HCT116 (cell line): ENCODE results near the gene TNFSF12. TPM values are rescaled to one million over a fixed set of nuclear protein-coding genes. Genes with fewer than 3 reads are reported as not detected.

ENCODE experiments used
- ATAC-seq: fragments of 200-7000 bp; cut with Tn5 transposase; 2 replicates; pipeline ENCODE4 v1.9.1; 2020; ENCODE audit warnings: mild to moderate bottlenecking, moderate library complexity
- Bru-seq: library from RNA; stranded (reverse); fragments of 400-500 nt; gene quantifications from one replicate; lab custom pipeline; 2021; lab: Mats Ljungman, UMichigan
- BruChase-seq, 2 experiments: library from RNA; stranded (reverse); fragments of 400-500 nt; gene quantifications; one replicate each; lab custom pipeline; 2021; lab: Mats Ljungman, UMichigan
- BruUV-seq: library from RNA; stranded (reverse); fragments of 400-500 nt; replicated peaks from 2 replicates; lab custom pipeline; 2021; lab: Mats Ljungman, UMichigan
- CTCF ChIA-PET: fragments of 300-600 bp; sonication (Branson Sonifier 250); formaldehyde crosslinking; loops from one replicate; lab custom pipeline; 2021; ENCODE audit warnings: antibody characterized with exemption; lab: Charles Lee
- POLR2A ChIA-PET: fragments of 300-600, 350-600 bp; sonication (Branson Sonifier 250); formaldehyde crosslinking; loops from one replicate; lab custom pipeline; 2021; ENCODE audit warnings: antibody characterized with exemption; lab: Charles Lee
- RAD21 ChIA-PET, 2 experiments: fragments of 300-600 bp; sonication (Branson Sonifier 250); formaldehyde crosslinking; loops; one replicate each; lab custom pipeline; 2023; ENCODE audit warnings: low total read pairs in 2 of 2; ENCODE audit not compliant: uncharacterized antibody in 2 of 2, unreplicated experiment in 2 of 2, low non-redundant PET in 1 of 2; lab: Charles Lee
- DNase-seq: peaks from one replicate; pipeline ENCODE4 v3.0.0-alpha.2; 2010; ENCODE audit warnings: low read depth, low spot score
- H2AFZ ChIP-seq: fragments of 200-600 bp; shearing (Covaris generic), sonication (generic); 2 replicates; pipeline ENCODE4 v1.6.1; 2017; ENCODE audit warnings: low read depth, mixed run types, mixed read lengths, antibody characterized with exemption, low read length; ENCODE audit not compliant: poor library complexity, severe bottlenecking
- H3K27ac ChIP-seq: 2 replicates; pipeline ENCODE4 v1.5.1; 2012; ENCODE audit warnings: low read depth, low read length
- H3K27me3 ChIP-seq: fragments of 200-600 bp; sonication (generic); 2 replicates; pipeline ENCODE4 v1.6.1; 2016; ENCODE audit warnings: mixed run types, low read length, mixed read lengths; ENCODE audit not compliant: insufficient read depth
- H3K36me3 ChIP-seq, 2 experiments: fragments of 200-500 bp in 1 of 2; fragments of 200-600 bp in 1 of 2; sonication (Bioruptor generic) in 1 of 2; sonication (generic) in 1 of 2; 2 replicates each; pipeline versions ENCODE4 v1.5.1 to v1.6.1; 2014 to 2016; ENCODE audit warnings: low read length in 2 of 2, inconsistent platforms in 1 of 2, mixed read lengths in 1 of 2, mixed run types in 1 of 2; ENCODE audit not compliant: insufficient read depth in 2 of 2, control insufficient read depth in 1 of 2
- H3K4me1 ChIP-seq, 2 experiments: fragments of 200-600 bp in 1 of 2; sonication (generic) in 1 of 2; 2 replicates each; pipeline versions ENCODE4 v1.5.1 to v1.6.1; 2012 to 2017; ENCODE audit warnings: low read length in 2 of 2, inconsistent platforms in 1 of 2, mild to moderate bottlenecking in 1 of 2, mixed read lengths in 1 of 2, mixed run types in 1 of 2, moderate library complexity in 1 of 2; ENCODE audit not compliant: insufficient read depth in 2 of 2, control insufficient read depth in 1 of 2
- H3K4me2 ChIP-seq: fragments of 200-600 bp; sonication (generic); 2 replicates; pipeline ENCODE4 v1.6.1; 2017; ENCODE audit warnings: mixed run types, low read length, mixed read lengths
- H3K4me3 ChIP-seq, 2 experiments: fragments of 200-600 bp in 1 of 2; sonication (generic) in 1 of 2; replicated peaks in 1 of 2; 2 replicates each; pipeline ENCODE4 v1.5.1; 2011 to 2016; ENCODE audit warnings: low read length in 2 of 2, control low read depth in 1 of 2, low read depth in 1 of 2, mild to moderate bottlenecking in 1 of 2, mixed read lengths in 1 of 2, mixed run types in 1 of 2
- H3K79me2 ChIP-seq: fragments of 200-600 bp; sonication (generic); 2 replicates; pipeline ENCODE4 v1.6.1; 2017; ENCODE audit warnings: mild to moderate bottlenecking, mixed run types, low read length, moderate library complexity, mixed read lengths; ENCODE audit not compliant: insufficient read depth
- H3K9ac ChIP-seq: fragments of 200-600 bp; sonication (generic); 2 replicates; pipeline ENCODE4 v1.6.1; 2016; ENCODE audit warnings: low read length, mixed read lengths
- H3K9me2 ChIP-seq: fragments of 200-600 bp; sonication (generic), shearing (Covaris generic); 2 replicates; pipeline ENCODE4 v1.6.1; 2017; ENCODE audit warnings: mixed run types, mild to moderate bottlenecking, moderate library complexity; ENCODE audit not compliant: insufficient read depth
- H3K9me3 ChIP-seq, 2 experiments: fragments of 200-500 bp in 1 of 2; fragments of 200-600 bp in 1 of 2; sonication (Bioruptor generic) in 1 of 2; sonication (generic) in 1 of 2; 2 replicates each; pipeline ENCODE4 v1.6.1; 2014 to 2017; ENCODE audit warnings: low read length in 2 of 2, mixed read lengths in 2 of 2, inconsistent platforms in 1 of 2, low read depth in 1 of 2, mild to moderate bottlenecking in 1 of 2, mixed run types in 1 of 2, moderate library complexity in 1 of 2; ENCODE audit not compliant: control insufficient read depth in 1 of 2, insufficient read depth in 1 of 2
- H4K20me1 ChIP-seq: fragments of 200-600 bp; sonication (generic), shearing (Covaris generic); 2 replicates; pipeline ENCODE4 v1.6.1; 2017; ENCODE audit warnings: mixed run types, mild to moderate bottlenecking, moderate library complexity; ENCODE audit not compliant: insufficient read depth
- CTCF ChIP-seq, 3 experiments: fragments of 200-600 bp in 1 of 3; sonication (generic) in 1 of 3; IDR thresholded peaks in 2 of 3; conservative IDR thresholded peaks in 1 of 3; 2 replicates each; pipeline ENCODE4 v1.5.1; 2012 to 2017; ENCODE audit warnings: low read depth in 2 of 3, low read length in 2 of 3, antibody characterized with exemption in 1 of 3, borderline replicate concordance in 1 of 3, control low read depth in 1 of 3, mild to moderate bottlenecking in 1 of 3, mixed read lengths in 1 of 3, mixed run types in 1 of 3, moderate library complexity in 1 of 3; ENCODE audit not compliant: insufficient read depth in 1 of 3
- ELF1 ChIP-seq: IDR thresholded peaks from 2 replicates; pipeline ENCODE4 v1.6.1; 2012; ENCODE audit warnings: low read depth, borderline replicate concordance
- EZH2 ChIP-seq: fragments of 200-600 bp; sonication (generic); IDR thresholded peaks from 2 replicates; pipeline ENCODE4 v1.6.1; 2017; ENCODE audit warnings: antibody characterized with exemption, mixed run types
- MAX ChIP-seq: IDR thresholded peaks from 2 replicates; pipeline ENCODE4 v1.6.1; 2012
- POLR2AphosphoS5 ChIP-seq: IDR thresholded peaks from 2 replicates; pipeline ENCODE4 v1.6.1; 2011; ENCODE audit warnings: mild to moderate bottlenecking, low read depth, low read length, moderate library complexity
- RAD21 ChIP-seq: IDR thresholded peaks from 2 replicates; pipeline ENCODE4 v1.6.1; 2012; ENCODE audit warnings: low read depth, mild to moderate bottlenecking
- SIN3A ChIP-seq: IDR thresholded peaks from 2 replicates; pipeline ENCODE4 v1.6.1; 2012; ENCODE audit warnings: low read depth
- TCF7L2 ChIP-seq: IDR thresholded peaks from 2 replicates; pipeline ENCODE4 v1.7.0; 2011; ENCODE audit warnings: borderline replicate concordance, inconsistent platforms; ENCODE audit not compliant: insufficient read depth, insufficient read length; ENCODE audit errors: extremely low read depth
- ZFX ChIP-seq: fragments of 450-650 bp; IDR thresholded peaks from 2 replicates; pipeline ENCODE4 v1.6.1; 2017
- intact Hi-C: fragments of 100-400 bp; cut with micrococcal nuclease; formaldehyde crosslinking; loops from 2 replicates; pipeline ENCODE4 v1.10.0; 2022
- long read RNA-seq: library from polyadenylated mRNA; unstranded; transcript quantifications from one replicate; pipeline ENCODE4 v2.0.0, GENCODE V29; 2021; ENCODE audit not compliant: unreplicated experiment
- polyA plus RNA-seq: library from polyadenylated mRNA; unstranded; fragments of >200 nt; gene quantifications from 2 replicates; pipeline ENCODE4 v1.2.1, GENCODE V29; 2012; ENCODE audit warnings: missing spikeins
- total RNA-seq: library from RNA; stranded (reverse); gene quantifications from one replicate; pipeline ENCODE4 v1.2.1, GENCODE V29; 2021; ENCODE audit not compliant: unreplicated experiment

The TNFSF12 gene
- total RNA-seq (12.3 TPM), Bru-seq, nascent RNA (percentile 37 among the genes with signal in this experiment), BruChase-seq, experiment 1, labeled RNA remaining after a 6-hour chase (percentile 65 among the genes with signal in this experiment), BruChase-seq, experiment 2, labeled RNA remaining after a 2-hour chase (percentile 55 among the genes with signal in this experiment)
- polyA plus RNA-seq = 17.1 and 20.8 TPM in 2 replicates
- long read RNA-seq, transcript TNFSF12-201 (7 exons, 1,553 nt) = major isoform, 5 of 15 reads
- long read RNA-seq, partial matches to known transcripts = 5 of 15 reads
- long read RNA-seq, other reads (novel, unspliced or antisense) = 4 of 15 reads

- CTCF ChIA-PET = interaction anchor here (0.7 to 1.0 kb wide), 3 partner anchors 12 to 32 kb away, joined by 3 to 5 read pairs (median 4); no protein-coding TSS in a partner anchor
- Histone ChIP-seq H3K4me3 (peak within 1 kb of the TSS; percentile 63 to 70), H2AFZ (peak within 1 kb of the TSS; percentile 74), H3K9me2 (no peaks in the 10 kb centered on the region), H3K79me2 (no peaks in the 10 kb centered on the region), H3K9me3 (no peaks in the 10 kb centered on the region), H4K20me1 (no peaks in the 10 kb centered on the region), H3K4me2 (peak within 1 kb of the TSS; percentile 94), H3K27me3 (no peaks in the 10 kb centered on the region), H3K9ac (peak within 1 kb of the TSS; percentile 61), H3K4me1 (peaks cover 6 to 16% of the 10 kb centered on the region in 2 experiments), H3K27ac (peak within 1 kb of the TSS; percentile 59), H3K36me3 (no peaks in the 10 kb centered on the region)
- TF ChIP-seq ZFX = peak; percentile 78
- TF ChIP-seq RAD21 = 0 out of 2 replicates have a peak, but pooled peaks have one; percentile 7
- no peak for TF ChIP-seq ELF1
- no peak for TF ChIP-seq EZH2
- TF ChIP-seq SIN3A = no peak
- peak; percentile 59 for TF ChIP-seq MAX
- peak; percentile 67 for TF ChIP-seq POLR2AphosphoS5
- TF ChIP-seq CTCF (IDR thresholded peaks at IDR 0.05 in 2 of 3, conservative IDR thresholded peaks at IDR 0.05 in 1 of 3; ENCODE audit: borderline replicate concordance in 1 of 3, insufficient read depth in 1 of 3, low read depth in 2 of 3, low read length in 2 of 3) = peak in 1 of 3 experiments; percentile 9; a peak in 1 of 6 replicates
- no peak for TF ChIP-seq TCF7L2
- no TSS peak for BruUV-seq
- DNase-seq (no peak), ATAC-seq (peak; percentile 81)
- POLR2A ChIA-PET = interaction anchor here (0.6 kb wide), 1 partner anchor 145 kb away, joined by 3 read pairs; the partner anchor contains the start of gene TMEM256
- RAD21 ChIA-PET = no interaction called here
- intact Hi-C loops = no loop called here
These were observed at the start of gene TNFSF12 for GRCh38 chr17:7548585-7549400. Gene TNFSF12, plus strand, starts transcription at chr17:7549058. Its CDS starts 96 bp downstream, at chr17:7549154.
